Epithelial cell of proximal tubule (primary cell): ENCODE data around the gene KIF3C. TPM values are rescaled to one million over a fixed set of nuclear protein-coding genes. Genes with fewer than 3 reads are reported as not detected.

ENCODE experiments used
- DNase-seq: peaks from one replicate; pipeline ENCODE4 v3.0.0-alpha.2; 2011; ENCODE audit warnings: low read depth
- H3K4me3 ChIP-seq: 2 replicates; pipeline ENCODE4 v1.5.1; 2011; ENCODE audit warnings: low read depth, mild to moderate bottlenecking, low read length
- CTCF ChIP-seq: conservative IDR thresholded peaks from 2 replicates; pipeline ENCODE4 v1.5.1; 2012; ENCODE audit warnings: low read depth, mild to moderate bottlenecking, low read length
- total RNA-seq: library from RNA; depleted of rRNA; stranded (reverse); fragments of >200 nt; gene quantifications from 2 replicates; pipeline ENCODE4 v1.2.3, GENCODE V29; 2015

The KIF3C gene
- total RNA-seq, 1 donor from 2014 or later = 30.1 TPM

GRCh38 chr2:26016012-26016705, 33.9 kb upstream of the KIF3C start:
- H3K4me3 ChIP-seq = no peak overlapping the region
- no peak for TF ChIP-seq CTCF
- no peak for DNase-seq

GRCh38 chr2:26013668-26014067, 31.4 kb upstream of the KIF3C start:
- no peak overlapping the region for H3K4me3 ChIP-seq
- DNase-seq = no peak
- TF ChIP-seq CTCF = no peak

- TF ChIP-seq CTCF = no peak
- H3K4me3 ChIP-seq = no peak overlapping the region
- DNase-seq = no peak
Measured at GRCh38 chr2:26011990-26012856, 29.9 kb upstream of the KIF3C start.

GRCh38 chr2:26011609-26011989, 29.3 kb upstream of the KIF3C start:
- TF ChIP-seq CTCF = no peak
- H3K4me3 ChIP-seq = no peak overlapping the region
- no peak for DNase-seq

GRCh38 chr2:26010943-26011342, 28.6 kb upstream of the KIF3C start:
- TF ChIP-seq CTCF = no peak
- no peak for DNase-seq
- H3K4me3 ChIP-seq = no peak overlapping the region

GRCh38 chr2:26009567-26009963, 27.3 kb upstream of the KIF3C start:
- TF ChIP-seq CTCF = no peak
- no peak for DNase-seq
- no peak overlapping the region for H3K4me3 ChIP-seq
